B cell (primary cell): ENCODE measurements around the gene KRTAP10-8. TPM values are rescaled to one million over a fixed set of nuclear protein-coding genes. Genes with fewer than 3 reads are reported as not detected.

Source experiments
- ATAC-seq: fragments of 200-7000 bp; cut with Tn5 transposase; one replicate; pipeline ENCODE4 v1.10.0; 2021; ENCODE audit warnings: low read depth, mild to moderate bottlenecking, moderate number of reproducible peaks, moderate library complexity
- CTCF ChIA-PET: fragments of 350-600 bp; sonication (Branson Sonifier 250); formaldehyde crosslinking; loops from one replicate; lab custom pipeline; 2021; ENCODE audit warnings: antibody characterized with exemption, inconsistent platforms; lab: Charles Lee
- POLR2A ChIA-PET: fragments of 350-600 bp; sonication (Branson Sonifier 250); formaldehyde crosslinking; loops from one replicate; lab custom pipeline; 2021; ENCODE audit warnings: antibody characterized with exemption; lab: Charles Lee
- DNase-seq: peaks from one replicate; pipeline ENCODE4 v3.0.0; 2013
- H2AFZ ChIP-seq: 2 replicates; pipeline ENCODE4 v1.6.1; 2012; ENCODE audit warnings: mild to moderate bottlenecking, low read depth, low read length; ENCODE audit not compliant: insufficient read depth, poor library complexity, severe bottlenecking
- H3K27ac ChIP-seq, 2 donors: 1 replicate in 1 of 2; 2 replicates in 1 of 2; pipeline ENCODE4 v1.5.1; 2012 to 2013; ENCODE audit warnings: low read length in 2 of 2, mild to moderate bottlenecking in 2 of 2, moderate library complexity in 1 of 2
- H3K27me3 ChIP-seq, 4 experiments: fragments of 200-600 bp in 1 of 4; sonication (generic) in 1 of 4; replicated peaks in 1 of 4; 1 replicate in 2 of 4; 2 replicates in 2 of 4; pipeline versions ENCODE4 v1.6.1 to v1.7.0; 2013 to 2016; ENCODE audit warnings: low read length in 3 of 4, mild to moderate bottlenecking in 2 of 4, mixed read lengths in 1 of 4, moderate library complexity in 1 of 4; ENCODE audit not compliant: insufficient read depth in 4 of 4, control insufficient read depth in 3 of 4; ENCODE audit errors: control extremely low read depth in 1 of 4
- H3K36me3 ChIP-seq, 2 experiments: replicated peaks in 1 of 2; 1 replicate in 1 of 2; 2 replicates in 1 of 2; pipeline versions ENCODE4 v1.6.1 to v1.7.1; 2013; ENCODE audit warnings: low read length in 1 of 2; ENCODE audit not compliant: insufficient read depth in 2 of 2, control insufficient read depth in 1 of 2; ENCODE audit errors: control extremely low read depth in 1 of 2, extremely low read depth in 1 of 2
- H3K4me1 ChIP-seq, 2 donors: fragments of 200-600 bp in 1 of 2; sonication (generic) in 1 of 2; 1 replicate in 1 of 2; 2 replicates in 1 of 2; pipeline versions ENCODE4 v1.5.1 to v1.6.1; 2013 to 2017; ENCODE audit warnings: low read length in 2 of 2; ENCODE audit not compliant: control insufficient read depth in 2 of 2, insufficient read depth in 2 of 2
- H3K4me2 ChIP-seq: replicated peaks from 2 replicates; pipeline ENCODE3; 2012; ENCODE audit warnings: mild to moderate bottlenecking, low read depth, low read length; ENCODE audit not compliant: poor library complexity, severe bottlenecking
- H3K4me3 ChIP-seq, 5 experiments: fragments of 200-600 bp in 1 of 5; sonication (generic) in 1 of 5; 1 replicate in 3 of 5; 2 replicates in 2 of 5; pipeline versions ENCODE4 v1.5.1 to v1.7.0; 2011 to 2016; ENCODE audit warnings: low read length in 4 of 5, mild to moderate bottlenecking in 4 of 5, low read depth in 2 of 5, control low read depth in 1 of 5, moderate library complexity in 1 of 5; ENCODE audit not compliant: insufficient read depth in 1 of 5; ENCODE audit errors: control extremely low read depth in 1 of 5, extremely low read depth in 1 of 5
- H3K79me2 ChIP-seq: fragments of 200-600 bp; sonication (generic); one replicate; pipeline ENCODE4 v1.6.0; 2016; ENCODE audit warnings: low read length; ENCODE audit not compliant: control insufficient read depth, insufficient read depth
- H3K9ac ChIP-seq: fragments of 200-600 bp; sonication (generic); 2 replicates; pipeline ENCODE4 v1.6.1; 2017; ENCODE audit warnings: mild to moderate bottlenecking, low read length, moderate library complexity
- H3K9me3 ChIP-seq, 3 donors: one replicate each; pipeline versions ENCODE4 v1.6.1 to v1.7.1; 2013; ENCODE audit warnings: low read length in 2 of 3; ENCODE audit not compliant: control insufficient read depth in 2 of 3, insufficient read depth in 1 of 3; ENCODE audit errors: control extremely low read depth in 1 of 3
- H4K20me1 ChIP-seq: 2 replicates; pipeline ENCODE4 v1.6.0; 2012; ENCODE audit warnings: mild to moderate bottlenecking, low read length; ENCODE audit not compliant: insufficient read depth, control insufficient read depth, poor library complexity, severe bottlenecking
- H3K27ac Mint-ChIP-seq: one replicate; pipeline ENCODE4 v1.8.0; 2021; ENCODE audit warnings: mixed read lengths
- H3K27me3 Mint-ChIP-seq: one replicate; pipeline ENCODE4 v1.8.0; 2021; ENCODE audit warnings: mixed read lengths
- H3K4me1 Mint-ChIP-seq: one replicate; pipeline ENCODE4 v1.8.0; 2021; ENCODE audit warnings: mixed read lengths
- H3K4me3 Mint-ChIP-seq: one replicate; pipeline ENCODE4 v1.8.0; 2021; ENCODE audit warnings: mixed read lengths
- H3K9me3 Mint-ChIP-seq: one replicate; pipeline ENCODE4 v1.8.0; 2022; ENCODE audit warnings: mixed read lengths; ENCODE audit not compliant: insufficient read depth
- CTCF ChIP-seq: fragments of 200-600 bp; IDR thresholded peaks from one replicate; pipeline ENCODE4 v1.8.0; 2022; ENCODE audit warnings: antibody characterized with exemption, mild to moderate bottlenecking
- EZH2 ChIP-seq: IDR thresholded peaks from 2 replicates; pipeline ENCODE4 v1.6.1; 2012; ENCODE audit warnings: borderline replicate concordance, low read depth, mild to moderate bottlenecking, moderate library complexity, low read length; ENCODE audit not compliant: insufficient read depth, poor library complexity, severe bottlenecking
- WGBS: methylation state at CpG from one replicate; pipeline ENCODE4 v1.1.5; 2013; ENCODE audit warnings: missing lambda C conversion rate; ENCODE audit not compliant: insufficient coverage; 5-methylcytosine and 5-hydroxymethylcytosine counted together
- intact Hi-C: fragments of 100-400 bp; cut with micrococcal nuclease; formaldehyde crosslinking; loops from one replicate; pipeline ENCODE4 v1.10.0; 2022
- polyA plus RNA-seq: library from polyadenylated mRNA; depleted of rRNA; stranded (reverse); fragments of >200 nt; gene quantifications from 2 replicates; pipeline ENCODE4 v1.2.3, GENCODE V29; 2012
- total RNA-seq, 2 donors: library from RNA; stranded (reverse); fragments of 120-200 nt in 1 of 2; gene quantifications; 1 replicate in 1 of 2; 2 replicates in 1 of 2; pipeline versions ENCODE4 v1.2.3 to v1.2.4, GENCODE V29; 2013 to 2022

Gene KRTAP10-8
- total and polyA plus RNA-seq, 2 donors (not counting 1 experiment from before 2014, with no cell fraction given) = not detected

GRCh38 chr21:44647222-44647552 is 35.3 kb downstream of the KRTAP10-8 start:
- no peak overlapping the region for H3K4me3 Mint-ChIP-seq
- ATAC-seq = no peak
- H3K27ac Mint-ChIP-seq = no peak overlapping the region
- no peaks in the 10 kb centered on the region for H3K4me1 ChIP-seq
- no peak for DNase-seq
- H3K27me3 ChIP-seq = peaks cover 0 to 2% (median 0%) of the 10 kb centered on the region in 4 experiments
- H3K27ac ChIP-seq = no peak overlapping the region
- H4K20me1 ChIP-seq = no peaks in the 10 kb centered on the region
- intact Hi-C loops = no loop called here
- no peaks in the 10 kb centered on the region for H3K36me3 ChIP-seq
- no peak overlapping the region for H3K4me2 ChIP-seq
- no peak overlapping the region for H3K9ac ChIP-seq
- WGBS = 79% methylated on average over 8 of the region's 8 CpGs
- H3K27me3 Mint-ChIP-seq = peaks cover 3% of the 10 kb centered on the region
- H2AFZ ChIP-seq = no peak overlapping the region
- H3K79me2 ChIP-seq = no peaks in the 10 kb centered on the region
- peaks cover 0 to 12% (median 4%) of the 10 kb centered on the region in 3 donors for H3K9me3 ChIP-seq
- TF ChIP-seq CTCF = no peak
- no peak for TF ChIP-seq EZH2
- H3K4me3 ChIP-seq = no peak overlapping the region
- ChIA-PET POLR2A (no interaction called here), CTCF (no interaction called here)
- H3K9me3 Mint-ChIP-seq = peaks cover 7% of the 10 kb centered on the region
- no peaks in the 10 kb centered on the region for H3K4me1 Mint-ChIP-seq

GRCh38 chr21:44648557-44649311 is 36.9 kb downstream of the KRTAP10-8 start:
- Histone ChIP-seq H3K27me3 (peaks cover 0 to 2% (median 0%) of the 10 kb centered on the region in 4 experiments), H3K9ac (no peak overlapping the region), H3K79me2 (no peaks in the 10 kb centered on the region), H3K9me3 (peaks cover 0 to 10% (median 4%) of the 10 kb centered on the region in 3 donors), H3K36me3 (no peaks in the 10 kb centered on the region), H3K4me2 (no peak overlapping the region), H3K27ac (no peak overlapping the region), H2AFZ (no peak overlapping the region), H3K4me1 (no peaks in the 10 kb centered on the region), H3K4me3 (no peak overlapping the region), H4K20me1 (no peaks in the 10 kb centered on the region)
- Mint-ChIP-seq H3K9me3 (peaks cover 7% of the 10 kb centered on the region), H3K4me3 (no peak overlapping the region), H3K4me1 (no peaks in the 10 kb centered on the region), H3K27ac (no peak overlapping the region), H3K27me3 (peaks cover 7% of the 10 kb centered on the region)
- 87% methylated on average over 32 of the region's 33 CpGs for WGBS
- no peak for TF ChIP-seq CTCF
- TF ChIP-seq EZH2 = no peak
- ATAC-seq (no peak), DNase-seq (no peak)
- POLR2A ChIA-PET = no interaction called here
- intact Hi-C loops = no loop called here
- CTCF ChIA-PET = no interaction called here
